Measurements from ENCODE around the gene CRISPLD2.

CRISPLD2 gene, protein sequence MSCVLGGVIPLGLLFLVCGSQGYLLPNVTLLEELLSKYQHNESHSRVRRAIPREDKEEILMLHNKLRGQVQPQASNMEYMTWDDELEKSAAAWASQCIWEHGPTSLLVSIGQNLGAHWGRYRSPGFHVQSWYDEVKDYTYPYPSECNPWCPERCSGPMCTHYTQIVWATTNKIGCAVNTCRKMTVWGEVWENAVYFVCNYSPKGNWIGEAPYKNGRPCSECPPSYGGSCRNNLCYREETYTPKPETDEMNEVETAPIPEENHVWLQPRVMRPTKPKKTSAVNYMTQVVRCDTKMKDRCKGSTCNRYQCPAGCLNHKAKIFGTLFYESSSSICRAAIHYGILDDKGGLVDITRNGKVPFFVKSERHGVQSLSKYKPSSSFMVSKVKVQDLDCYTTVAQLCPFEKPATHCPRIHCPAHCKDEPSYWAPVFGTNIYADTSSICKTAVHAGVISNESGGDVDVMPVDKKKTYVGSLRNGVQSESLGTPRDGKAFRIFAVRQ

DNA sequence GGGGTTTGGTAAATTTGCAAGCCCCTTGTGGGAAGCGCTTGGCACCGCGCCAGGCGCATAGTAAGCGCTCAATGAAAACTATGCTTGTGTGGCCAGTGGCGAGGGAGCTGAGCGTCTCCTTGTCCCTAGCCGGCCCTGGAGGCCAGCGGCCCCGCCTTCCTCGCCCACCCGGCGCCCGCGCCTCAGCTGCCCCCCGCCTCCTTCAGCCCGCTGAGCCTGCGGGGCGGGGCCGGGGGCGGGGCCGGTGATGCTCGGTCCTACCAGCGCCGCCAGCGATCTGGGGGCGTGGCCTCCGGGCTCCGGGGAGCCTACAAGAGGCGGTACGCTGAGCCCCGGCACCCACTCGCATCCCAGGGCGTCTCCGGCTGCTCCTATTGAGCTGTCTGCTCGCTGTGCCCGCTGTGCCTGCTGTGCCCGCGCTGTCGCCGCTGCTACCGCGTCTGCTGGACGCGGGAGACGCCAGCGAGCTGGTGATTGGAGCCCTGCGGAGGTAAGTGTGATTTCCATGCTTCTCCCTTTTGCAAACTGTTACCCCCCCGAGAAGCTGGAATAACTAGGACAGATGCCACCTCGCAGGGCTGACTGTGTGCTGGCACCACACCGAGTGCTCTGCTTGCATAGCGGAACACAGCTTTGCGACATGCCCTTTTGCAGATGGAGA lies at the start of gene CRISPLD2:
Gene CRISPLD2 (plus strand): TSS at position 342 of the 661 bp plus-strand sequence. CDS start 18,511 bp downstream, outside the sequence.
- DNase-seq (ENCODE audit: low read depth in 1 of 2, low spot score in 1 of 2), result peak; percentile 63 to 77

DNA sequence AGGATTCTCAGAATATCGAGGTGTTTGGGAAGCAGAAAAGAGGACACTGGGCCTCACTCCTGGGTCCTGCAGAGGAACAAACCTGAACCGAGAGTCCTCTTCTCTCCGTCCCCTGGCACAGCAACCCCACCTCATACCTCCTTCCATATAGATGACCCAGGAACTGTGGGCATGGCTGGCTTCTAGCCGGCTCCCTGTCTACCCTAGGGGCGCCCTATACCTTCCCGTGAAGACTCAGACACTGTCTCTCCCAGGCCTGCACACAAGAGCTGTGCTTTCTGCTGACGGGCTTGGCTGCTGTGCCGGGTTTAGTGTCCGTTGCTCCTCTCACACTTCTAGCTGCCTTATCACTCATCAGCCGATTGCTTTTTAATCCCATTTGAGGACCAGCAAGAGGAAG lies 46.5 kb upstream of the CRISPLD2 start:
- DNase-seq (ENCODE audit: low read depth in 1 of 2, low spot score in 1 of 2), result no peak

DNA sequence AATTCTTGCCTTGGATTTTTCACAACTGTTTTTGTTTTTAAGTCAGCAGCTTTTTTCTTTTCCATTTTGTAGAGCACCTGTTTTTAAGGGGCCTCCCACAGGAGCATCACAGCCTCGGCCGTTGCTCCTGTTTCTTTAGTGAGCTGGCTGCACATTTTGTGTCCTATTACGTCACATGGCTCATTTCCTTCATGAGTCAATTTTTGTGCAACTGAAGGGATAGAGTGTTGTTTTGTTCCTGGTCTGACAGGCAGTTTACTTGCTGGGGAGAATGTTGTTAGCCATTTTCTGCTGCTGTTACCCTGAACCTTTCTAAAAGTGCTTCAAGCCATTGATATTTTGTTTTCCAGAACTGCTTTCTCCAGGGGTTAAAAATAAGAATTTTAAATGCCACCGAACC lies 45.0 kb upstream of the CRISPLD2 start:
- no peak for DNase-seq (ENCODE audit: low read depth in 1 of 2, low spot score in 1 of 2)

DNA sequence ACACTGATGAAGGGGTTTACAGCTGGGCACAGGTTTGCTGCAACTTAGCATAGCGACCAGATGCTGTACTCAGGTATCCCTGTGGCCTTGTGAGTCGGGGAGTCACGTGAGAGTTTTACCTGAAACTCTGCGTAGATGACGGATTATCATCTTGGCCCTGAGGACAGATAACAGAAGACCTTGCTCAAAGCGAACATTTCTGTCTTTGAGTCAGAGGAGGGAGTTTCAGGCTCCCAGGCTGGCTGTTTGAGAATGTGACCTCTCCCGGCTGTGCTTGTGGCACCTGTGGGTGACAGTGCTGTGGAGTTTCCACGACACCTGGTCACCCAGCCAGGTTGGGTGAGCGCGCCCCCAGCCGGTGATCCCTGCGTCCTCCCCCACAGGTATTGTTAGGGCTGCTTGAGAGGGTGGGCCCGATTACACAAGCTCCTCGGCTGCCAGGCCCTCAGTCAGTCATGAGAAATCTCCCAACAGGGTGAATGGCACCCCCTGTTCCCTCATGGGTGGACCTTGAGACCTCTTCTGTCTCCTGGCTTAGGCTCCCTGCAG lies 44.4 kb upstream of the CRISPLD2 start:
- DNase-seq (ENCODE audit: low read depth in 1 of 2, low spot score in 1 of 2), result no peak

DNA sequence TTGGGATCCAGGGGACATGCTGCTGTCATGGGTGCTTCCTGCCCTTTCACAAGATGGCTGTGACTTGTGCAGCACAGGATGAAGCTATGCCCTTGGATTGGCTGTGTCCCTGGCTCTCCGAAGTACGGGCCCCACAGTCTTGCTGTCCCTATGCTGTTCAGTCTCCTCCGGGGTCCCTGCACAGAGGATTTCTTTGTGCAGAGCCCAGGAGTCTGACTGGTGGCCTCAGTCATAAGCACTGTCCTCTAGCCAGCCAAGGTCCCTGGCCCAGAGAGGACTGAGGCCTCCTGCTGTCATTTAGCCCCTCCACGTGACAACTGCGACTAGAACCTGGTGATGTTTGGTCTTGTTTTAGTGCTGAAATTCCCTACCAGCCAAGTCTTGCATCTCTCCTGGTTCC lies 42.4 kb upstream of the CRISPLD2 start:
- DNase-seq (ENCODE audit: low read depth in 1 of 2, low spot score in 1 of 2), result no peak

DNA sequence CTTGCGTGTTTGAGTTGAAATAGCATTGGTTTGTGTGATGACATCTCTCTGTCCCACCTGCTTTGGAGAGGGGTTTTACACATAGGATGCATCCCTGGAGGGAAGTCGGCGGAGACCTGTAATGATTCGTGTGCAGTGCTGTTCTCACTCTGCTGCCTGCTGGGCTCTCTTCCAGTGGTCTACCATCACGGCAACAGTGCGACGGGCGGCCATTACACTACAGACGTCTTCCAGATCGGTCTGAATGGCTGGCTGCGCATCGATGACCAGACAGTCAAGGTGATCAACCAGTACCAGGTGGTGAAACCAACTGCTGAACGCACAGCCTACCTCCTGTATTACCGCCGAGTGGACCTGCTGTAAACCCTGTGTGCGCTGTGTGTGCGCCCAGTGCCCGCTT lies 41.1 kb upstream of the CRISPLD2 start:
- DNase-seq (ENCODE audit: low read depth in 1 of 2, low spot score in 1 of 2), result no peak

DNA sequence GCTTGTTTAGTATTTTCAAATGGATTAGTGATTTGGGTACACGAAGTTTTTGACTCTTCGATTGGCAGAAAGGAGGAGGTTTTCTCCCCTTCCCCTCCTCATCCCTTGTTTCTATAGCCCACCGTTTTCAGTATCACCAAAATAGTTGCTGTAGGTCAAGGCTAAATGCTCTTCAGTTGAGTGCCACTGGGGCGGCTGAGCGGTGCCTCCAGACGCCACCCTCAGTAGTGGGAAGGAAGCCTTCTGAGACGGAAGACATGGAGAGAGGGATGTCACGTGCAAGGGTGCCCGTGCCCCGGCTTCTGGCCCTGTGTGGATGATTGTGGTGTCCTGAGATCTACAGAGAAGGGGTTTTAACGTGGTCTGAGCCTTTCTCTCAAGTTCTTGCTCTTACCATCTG lies 39.7 kb upstream of the CRISPLD2 start:
- DNase-seq (ENCODE audit: low read depth in 1 of 2, low spot score in 1 of 2), result no peak

DNA sequence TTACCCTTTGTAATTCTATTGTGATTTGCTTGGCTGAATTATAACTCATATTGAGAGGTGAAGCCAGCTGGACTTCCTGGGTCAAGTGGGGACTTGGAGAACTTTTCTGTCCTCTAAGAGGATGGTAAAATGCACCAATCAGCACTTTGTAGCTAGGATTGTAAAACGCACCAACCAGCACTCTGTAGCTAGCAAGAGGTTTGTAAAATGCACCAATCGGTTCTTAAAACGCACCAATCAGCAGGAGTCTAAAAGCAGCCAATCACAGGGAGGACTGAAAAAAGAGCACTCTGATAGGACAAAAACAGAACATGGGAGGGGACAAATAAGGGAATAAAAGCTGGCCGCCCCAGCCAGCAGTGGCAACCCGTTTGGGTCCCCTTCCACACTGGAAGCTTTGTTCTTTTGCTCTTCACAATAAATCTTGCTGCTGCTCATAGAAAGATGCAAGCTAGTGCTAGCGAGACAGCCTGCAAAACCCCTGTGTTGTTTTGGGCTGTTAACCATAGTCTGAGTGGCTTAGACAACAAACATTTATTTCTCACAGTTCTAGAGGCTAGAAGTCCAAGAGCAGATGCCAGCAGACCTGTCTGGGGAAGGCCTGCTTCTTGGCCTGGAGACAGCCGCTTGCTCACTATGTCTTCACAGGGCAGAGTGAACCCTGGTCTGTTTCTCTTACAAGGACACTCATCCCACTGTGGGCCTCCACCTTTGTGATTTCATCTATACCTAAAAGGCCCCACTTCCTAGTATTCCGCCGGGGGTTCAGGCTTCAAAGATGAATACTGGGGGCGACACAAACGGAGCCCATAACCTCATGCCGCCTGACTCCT lies 39.0 kb upstream of the CRISPLD2 start:
- DNase-seq (ENCODE audit: low read depth in 1 of 2, low spot score in 1 of 2), result no peak

DNA sequence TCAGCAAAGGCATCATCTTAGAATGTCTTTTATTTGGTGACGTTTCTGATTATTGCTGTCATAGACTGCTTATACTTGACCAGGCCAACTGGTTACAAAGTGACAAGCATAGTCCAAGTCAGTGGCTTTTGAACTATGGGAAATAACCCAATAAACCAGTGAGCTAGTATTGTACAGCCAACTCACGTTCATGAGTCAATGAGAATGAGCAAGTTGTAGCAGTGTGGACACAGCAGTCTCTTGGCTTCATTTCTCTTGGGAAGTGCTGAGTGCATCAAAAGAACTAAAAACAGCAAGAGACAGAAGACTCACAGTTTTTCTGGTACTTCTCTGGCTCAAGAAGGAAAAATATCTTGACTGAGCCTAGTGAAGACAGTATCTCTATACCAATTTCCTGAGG lies 36.9 kb upstream of the CRISPLD2 start:
- no peak for DNase-seq (ENCODE audit: low read depth in 1 of 2, low spot score in 1 of 2)

DNA sequence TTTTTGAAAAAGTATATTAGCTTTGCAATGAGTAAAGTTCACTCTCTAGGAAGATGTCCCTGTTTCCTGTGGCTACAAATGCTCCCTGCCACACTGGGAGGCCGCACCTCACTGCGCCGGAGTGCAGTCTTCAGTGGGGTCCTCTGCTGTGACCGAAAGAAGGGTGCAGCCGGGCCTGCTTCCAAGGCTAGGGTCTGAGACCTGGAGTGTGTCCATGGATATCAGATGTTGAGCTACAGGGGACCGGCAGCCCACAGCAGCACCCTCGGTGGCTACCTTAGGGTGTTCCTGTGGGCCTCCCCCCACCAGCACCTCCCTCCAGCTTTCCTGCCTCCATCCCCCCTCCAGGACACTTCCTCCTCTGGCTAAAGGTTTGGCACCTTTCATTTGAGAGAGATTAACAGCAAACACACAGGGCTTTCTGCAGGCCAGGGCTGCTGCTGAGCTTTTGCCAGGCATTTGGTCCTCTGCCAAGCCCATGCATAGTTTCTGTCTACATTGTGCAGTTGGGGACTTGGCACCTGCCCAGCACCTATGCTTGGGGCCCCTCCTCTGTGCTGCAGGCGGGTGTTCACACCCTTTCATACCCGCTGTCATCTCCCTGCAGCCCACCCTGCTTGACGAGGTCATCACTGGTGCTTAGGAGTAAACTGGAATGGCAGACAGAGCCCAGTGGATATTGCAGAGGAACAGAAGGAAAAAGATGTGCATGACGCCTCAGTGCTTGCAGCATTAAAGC lies 33.8 kb upstream of the CRISPLD2 start:
- DNase-seq (ENCODE audit: low read depth in 1 of 2, low spot score in 1 of 2), result no peak

DNA sequence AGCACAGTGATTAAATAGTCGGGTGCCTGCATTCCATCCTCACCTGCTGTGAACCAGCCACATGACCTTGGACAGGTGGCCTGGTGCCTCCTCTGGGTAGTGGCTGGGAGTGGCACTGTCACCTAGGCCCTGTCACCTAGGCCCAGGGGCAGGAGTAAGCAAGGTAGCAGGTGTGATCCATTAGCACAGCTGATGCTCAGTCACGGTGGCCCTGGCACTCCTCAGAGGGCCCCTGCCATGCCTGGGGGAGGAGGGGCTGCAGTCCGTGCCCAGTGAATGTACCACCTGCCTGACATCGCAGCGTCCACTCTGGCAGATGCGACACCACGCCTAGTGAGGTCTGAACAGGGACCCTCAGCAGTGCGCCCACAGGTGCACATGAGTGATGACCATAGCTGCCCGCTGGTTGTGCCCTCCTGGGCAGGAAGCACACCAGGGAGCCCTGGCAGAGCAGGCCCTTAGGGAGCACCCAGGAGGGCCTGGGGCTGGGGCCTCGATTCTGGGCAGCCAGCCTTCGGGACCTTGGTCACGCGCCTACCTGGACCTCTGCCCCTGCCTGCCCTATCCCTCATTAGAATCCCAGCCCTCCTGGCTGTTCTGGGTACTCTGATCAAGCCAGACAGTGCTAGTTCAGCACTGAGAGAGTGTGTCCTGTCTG lies 33.1 kb upstream of the CRISPLD2 start:
- DNase-seq (ENCODE audit: low read depth in 1 of 2, low spot score in 1 of 2), result no peak

DNA sequence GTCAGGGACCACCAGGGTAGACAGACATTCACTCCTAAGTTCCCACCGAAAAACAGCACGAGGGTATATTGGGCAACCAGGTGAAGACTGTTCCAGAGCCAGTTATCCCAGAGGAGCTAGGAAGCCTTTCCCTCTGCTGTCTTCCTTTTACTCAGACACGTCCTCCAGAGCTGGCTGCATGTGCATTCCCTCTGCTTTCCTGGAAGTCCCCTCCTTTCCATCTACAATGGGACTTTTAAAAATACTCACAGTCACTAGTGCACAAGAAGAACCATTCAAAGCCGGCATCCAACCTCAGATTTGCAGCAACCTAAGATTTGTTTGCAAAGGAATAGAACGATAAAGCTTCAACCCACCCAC lies 32.5 kb upstream of the CRISPLD2 start:
- DNase-seq (ENCODE audit: low read depth in 1 of 2, low spot score in 1 of 2), result no peak

DNA sequence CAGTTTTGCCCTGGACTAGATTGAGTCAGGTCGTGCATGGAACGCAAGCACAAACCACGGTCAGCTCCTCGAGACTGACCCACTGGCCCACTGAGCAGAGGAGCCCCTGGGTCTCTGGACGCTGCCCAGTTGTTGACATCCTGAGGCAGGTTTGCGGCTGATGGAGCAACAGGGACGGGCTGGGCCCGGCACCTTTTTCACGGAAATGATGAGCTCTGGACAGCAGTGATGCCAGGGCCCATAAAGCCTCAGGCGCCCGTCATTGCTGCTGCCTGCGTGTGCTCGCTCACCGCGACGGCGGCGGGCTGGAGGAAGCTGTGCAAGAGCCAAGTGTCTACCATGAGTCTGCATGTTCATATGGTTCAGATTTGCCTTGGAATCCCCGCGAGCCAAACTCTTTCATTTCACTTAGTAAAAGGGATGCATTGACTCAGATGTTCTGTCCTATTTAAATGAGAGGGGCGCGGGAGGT lies 30.8 kb upstream of the CRISPLD2 start:
- DNase-seq (ENCODE audit: low read depth in 1 of 2, low spot score in 1 of 2), result no peak

DNA sequence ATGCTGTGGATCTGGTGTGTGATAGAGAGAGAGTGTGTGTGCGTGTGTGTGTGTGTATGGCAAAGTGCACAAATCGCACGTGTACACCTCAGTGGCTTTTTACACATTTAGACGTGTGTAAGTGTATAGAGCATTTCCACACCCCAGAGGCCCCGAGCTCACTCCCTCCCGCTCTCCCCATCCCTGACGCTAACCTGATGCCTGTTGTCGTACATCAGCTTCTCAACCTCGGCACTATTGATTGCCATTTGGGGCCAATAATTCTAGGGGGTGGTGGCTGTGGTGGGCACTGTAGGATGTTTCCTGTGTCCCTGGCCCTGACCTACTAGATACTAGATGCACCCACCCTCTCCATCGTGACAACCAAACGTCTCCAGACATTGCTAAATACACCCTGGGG lies 30.4 kb upstream of the CRISPLD2 start:
- DNase-seq (ENCODE audit: low read depth in 1 of 2, low spot score in 1 of 2), result no peak

DNA sequence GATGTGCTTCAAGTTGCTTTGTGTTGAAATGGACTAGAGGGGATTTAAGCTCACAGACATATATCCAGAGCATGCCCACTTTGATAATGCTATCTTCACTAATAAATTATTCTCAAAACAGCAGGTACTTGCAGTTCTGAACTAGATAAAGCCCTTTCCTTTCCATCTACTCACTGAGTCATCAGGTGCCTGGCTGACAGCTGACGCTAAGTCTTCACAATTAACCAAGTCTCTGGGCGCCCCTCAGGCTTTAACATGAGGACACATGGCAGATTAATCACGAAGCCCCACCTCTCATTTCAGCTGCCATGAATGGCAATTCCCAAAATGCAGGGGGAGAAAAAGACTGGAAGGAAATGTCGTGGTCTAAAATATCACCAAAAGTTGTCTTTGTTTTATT lies 29.5 kb upstream of the CRISPLD2 start:
- no peak for DNase-seq (ENCODE audit: low read depth in 1 of 2, low spot score in 1 of 2)

DNA sequence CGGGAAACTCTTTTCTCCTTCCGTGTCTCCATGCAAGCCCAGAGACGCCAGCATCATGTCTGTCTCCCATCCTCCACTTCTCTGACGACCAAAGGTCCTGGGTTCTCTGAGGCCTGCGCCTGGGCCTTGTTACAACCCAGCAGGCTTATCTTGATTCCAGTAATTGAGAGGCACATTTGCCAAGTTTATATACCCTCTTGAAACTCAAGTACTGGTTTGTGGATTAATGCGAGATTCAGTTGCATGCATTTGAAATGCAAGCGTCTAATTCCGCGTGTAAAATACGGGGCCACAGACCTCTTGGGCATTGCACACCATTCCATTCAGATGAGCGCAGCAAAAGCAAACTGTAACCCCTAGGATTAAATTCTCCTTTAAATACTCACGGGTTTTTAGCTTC lies 28.7 kb upstream of the CRISPLD2 start:
- DNase-seq (ENCODE audit: low read depth in 1 of 2, low spot score in 1 of 2), result no peak

DNA sequence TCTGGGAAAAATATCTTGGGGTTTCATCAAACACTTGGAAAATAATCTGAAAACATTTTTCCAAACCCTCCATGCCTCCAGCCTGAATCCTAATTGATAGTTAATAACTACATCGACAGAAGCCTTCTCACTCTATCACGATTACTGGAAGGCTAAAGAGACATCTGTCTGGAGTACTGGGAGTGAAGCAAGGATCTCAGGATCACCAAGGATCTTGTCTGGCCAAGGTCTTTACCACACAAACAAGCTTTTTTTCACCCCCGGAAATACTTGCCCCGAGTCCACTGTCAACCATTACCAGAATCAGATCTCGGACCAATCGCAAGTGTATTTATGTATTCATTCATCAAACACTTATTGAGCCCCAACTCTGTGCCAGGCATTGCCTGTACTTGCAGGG lies 28.3 kb upstream of the CRISPLD2 start:
- DNase-seq (ENCODE audit: low read depth in 1 of 2, low spot score in 1 of 2), result no peak

DNA sequence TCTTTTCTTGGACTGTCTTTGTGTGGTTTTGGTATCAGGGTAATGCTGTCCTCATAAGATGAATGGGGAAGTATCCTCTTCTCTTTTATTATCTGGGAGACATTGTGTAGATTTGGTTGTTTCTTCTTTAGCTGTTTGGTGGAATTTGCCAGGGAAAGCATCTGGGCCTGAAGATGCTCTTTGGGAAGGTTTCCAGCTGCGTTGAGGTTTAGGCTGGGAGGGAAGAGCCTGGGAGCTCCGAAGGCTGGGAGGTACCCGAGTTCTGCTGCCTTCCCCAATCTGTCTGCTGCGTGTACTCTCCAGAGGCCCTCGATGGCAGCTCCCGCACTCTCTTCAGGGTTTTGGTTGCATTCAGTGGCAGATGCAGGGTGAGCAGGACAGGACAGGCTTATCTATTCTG lies 25.6 kb upstream of the CRISPLD2 start:
- no peak for DNase-seq (ENCODE audit: low read depth in 1 of 2, low spot score in 1 of 2)

DNA sequence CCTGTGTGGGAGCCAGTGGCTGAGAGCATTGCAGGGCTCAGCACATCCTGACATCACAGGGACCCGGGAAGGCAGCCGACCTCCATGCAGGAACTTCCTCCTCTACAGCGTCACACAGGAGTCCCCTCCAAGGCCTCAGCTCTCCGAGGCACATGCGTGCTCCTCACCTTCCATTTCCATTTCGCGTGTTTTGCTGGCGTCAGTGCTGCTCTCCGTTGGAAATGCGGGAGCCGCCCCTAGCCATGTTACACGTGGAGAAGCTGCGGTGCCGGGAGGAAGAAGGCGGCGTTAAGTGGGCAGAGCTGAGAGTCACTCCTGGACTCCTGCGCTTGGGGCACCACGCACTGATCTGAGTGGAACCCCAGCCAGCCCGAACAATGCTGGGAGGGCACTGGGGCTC lies 25.2 kb upstream of the CRISPLD2 start:
- DNase-seq (ENCODE audit: low read depth in 1 of 2, low spot score in 1 of 2), result no peak
